Measurements from ENCODE around the gene CHCHD6.

Gene CHCHD6

GRCh38 chr3:126941721-126942270 lies 237.8 kb downstream of the CHCHD6 start:
- DNase-seq: no peak
- no peak for ATAC-seq

- no peak for ATAC-seq
Observed at GRCh38 chr3:126944089-126944965, 240.3 kb downstream of the CHCHD6 start.

GRCh38 chr3:126945171-126945721 lies 241.2 kb downstream of the CHCHD6 start:
- DNase-seq (no peak), ATAC-seq (no peak)

More at GRCh38 chr3:126944089-126944965, 240.3 kb downstream of the CHCHD6 start:
- no peak for DNase-seq

DNA sequence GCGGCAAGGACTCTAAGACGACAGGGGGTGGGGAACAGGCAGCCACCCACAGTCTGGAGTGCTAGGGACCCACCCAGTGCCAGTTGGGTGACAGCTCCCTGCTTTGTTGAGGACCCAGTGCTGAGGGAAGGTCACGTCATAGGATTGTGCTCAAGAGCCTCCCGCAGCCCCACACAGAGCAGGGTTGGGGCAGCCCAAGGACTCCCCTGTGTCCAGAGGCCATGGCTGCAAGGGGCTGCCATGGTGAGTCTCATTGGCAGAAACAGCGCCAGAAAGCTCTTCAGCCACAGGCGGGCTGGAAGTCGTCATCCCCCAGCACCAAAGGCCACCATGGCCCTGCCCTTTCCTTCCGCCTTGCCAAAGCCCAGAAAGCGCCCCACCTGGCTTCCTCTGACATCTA lies 241.9 kb downstream of the CHCHD6 start:
- DNase-seq: no peak
- no peak for ATAC-seq

- DNase-seq (no peak), ATAC-seq (no peak)
Observed at GRCh38 chr3:126946405-126946804, 242.4 kb downstream of the CHCHD6 start.

- DNase-seq: no peak
- ATAC-seq: no peak
Observed at GRCh38 chr3:126947429-126947828, 243.4 kb downstream of the CHCHD6 start.

DNA sequence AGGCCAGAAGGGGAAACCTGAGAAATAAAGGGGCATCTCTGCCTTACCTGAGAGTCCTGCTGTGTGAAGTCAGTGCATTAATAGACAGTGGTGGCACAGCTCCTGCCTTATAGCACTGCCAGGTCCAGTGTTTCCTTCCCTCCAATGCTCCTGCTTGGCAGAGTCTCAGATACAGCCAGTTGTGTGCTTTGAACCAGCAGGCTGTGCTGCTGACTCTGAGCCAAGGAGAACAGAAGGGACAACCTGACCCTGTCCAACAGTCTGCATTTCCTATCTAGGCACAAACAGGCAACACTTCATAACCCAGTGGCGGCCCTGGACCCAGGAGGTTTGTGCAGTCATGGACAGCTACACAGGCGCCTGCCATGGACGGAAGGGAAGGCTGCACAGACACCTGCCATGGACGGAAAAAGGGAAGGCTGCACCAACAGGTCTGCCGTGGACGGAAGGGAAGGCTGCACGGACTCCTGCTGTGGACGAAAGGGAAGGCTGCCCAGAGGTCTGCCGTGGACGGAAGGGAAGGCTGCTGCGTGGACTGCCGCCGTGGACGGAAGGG lies 245.0 kb downstream of the CHCHD6 start:
- ATAC-seq (no peak), DNase-seq (no peak)

- DNase-seq (no peak), ATAC-seq (no peak)
Observed at GRCh38 chr3:126951561-126951960, 247.5 kb downstream of the CHCHD6 start.

DNA sequence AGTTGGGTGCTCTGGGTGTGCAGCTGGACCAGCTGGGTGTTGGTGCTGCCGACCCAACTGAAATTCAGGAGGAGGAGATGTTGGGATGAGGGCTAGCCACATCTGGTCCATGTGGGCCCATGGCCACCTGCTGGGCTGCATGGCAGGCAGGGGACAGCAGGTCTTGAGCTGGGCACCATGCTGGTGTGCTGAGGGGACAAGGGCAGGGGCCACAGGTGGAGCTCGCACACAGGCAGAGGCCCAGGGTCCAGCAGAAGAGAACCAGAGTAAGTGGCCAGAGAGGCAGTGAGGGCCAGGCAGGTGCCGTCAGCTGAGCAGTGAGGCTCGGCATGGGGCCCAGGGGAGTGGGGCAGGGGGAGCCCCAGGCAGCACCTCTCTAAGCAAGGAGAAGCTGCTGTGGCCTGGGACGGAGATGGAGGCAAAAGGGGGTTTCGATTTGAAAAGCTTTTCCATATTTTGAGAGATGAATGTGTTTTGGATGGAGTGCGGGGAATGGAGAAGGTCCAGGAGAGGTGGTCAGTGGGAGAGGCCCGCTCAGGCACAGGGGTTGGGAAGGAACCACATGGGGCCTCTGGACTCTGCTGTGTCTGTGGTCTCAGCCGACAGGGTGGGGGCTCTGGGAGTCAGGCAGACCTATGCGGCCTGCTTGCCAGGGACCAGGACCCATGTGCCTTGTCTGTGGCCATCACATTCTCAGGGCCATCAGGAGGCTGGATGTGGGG lies 248.4 kb downstream of the CHCHD6 start:
- no peak for DNase-seq
- no peak for ATAC-seq

- DNase-seq (no peak), ATAC-seq (no peak)
Observed at GRCh38 chr3:126952983-126953660, 249.1 kb downstream of the CHCHD6 start.

GRCh38 chr3:126954141-126954842 lies 250.3 kb downstream of the CHCHD6 start:
- peak; percentile 65 for ATAC-seq
- no peak for DNase-seq

DNA sequence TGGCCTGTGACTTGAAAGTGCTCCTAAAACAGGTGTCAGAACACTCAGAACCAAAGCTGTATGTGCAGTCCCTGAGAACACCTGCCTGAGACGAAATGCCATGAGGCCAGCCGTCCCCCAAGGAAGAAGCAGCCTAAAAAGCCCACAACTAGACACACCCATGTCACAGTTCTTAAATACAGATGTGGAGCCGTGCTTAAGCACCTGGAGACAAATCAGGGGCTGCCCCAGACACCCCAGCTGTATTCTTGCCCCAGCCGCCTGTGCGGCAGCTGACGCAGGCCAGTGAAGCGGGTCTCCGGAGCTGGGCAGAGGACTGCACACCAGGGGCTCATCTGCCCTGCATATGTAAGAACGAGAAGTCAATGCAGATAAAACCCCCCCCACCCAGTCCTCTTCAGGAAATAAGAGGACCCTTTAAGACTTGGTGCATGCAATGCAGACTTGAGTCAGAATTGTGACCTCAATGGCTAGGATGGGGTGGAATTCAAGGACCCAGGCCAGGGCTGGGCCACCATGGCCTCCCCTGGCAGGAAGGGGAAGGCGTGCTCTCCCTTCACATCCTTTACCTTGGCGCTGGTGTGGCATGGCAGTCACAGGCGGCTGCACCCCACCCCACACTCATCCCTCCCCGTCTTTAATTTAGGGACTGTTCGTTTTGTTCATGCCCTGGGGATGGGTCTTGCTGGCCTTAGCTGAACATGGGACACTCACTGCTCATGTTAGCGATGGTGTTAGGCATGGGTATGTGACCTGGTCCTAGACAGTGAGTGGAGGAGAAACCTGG lies 251.2 kb downstream of the CHCHD6 start:
- no peak for ATAC-seq

GRCh38 chr3:126956361-126956760 lies 252.3 kb downstream of the CHCHD6 start:
- ATAC-seq: no peak
- DNase-seq: no peak

More for the DNA sequence above, 251.2 kb downstream of the CHCHD6 start:
- no peak for DNase-seq

- ATAC-seq: no peak
Observed at GRCh38 chr3:126956866-126957650, 253.0 kb downstream of the CHCHD6 start.

GRCh38 chr3:126957776-126958637 lies 254.0 kb downstream of the CHCHD6 start:
- DNase-seq: no peak
- no peak for ATAC-seq

More at GRCh38 chr3:126956866-126957650, 253.0 kb downstream of the CHCHD6 start:
- DNase-seq: no peak

DNA sequence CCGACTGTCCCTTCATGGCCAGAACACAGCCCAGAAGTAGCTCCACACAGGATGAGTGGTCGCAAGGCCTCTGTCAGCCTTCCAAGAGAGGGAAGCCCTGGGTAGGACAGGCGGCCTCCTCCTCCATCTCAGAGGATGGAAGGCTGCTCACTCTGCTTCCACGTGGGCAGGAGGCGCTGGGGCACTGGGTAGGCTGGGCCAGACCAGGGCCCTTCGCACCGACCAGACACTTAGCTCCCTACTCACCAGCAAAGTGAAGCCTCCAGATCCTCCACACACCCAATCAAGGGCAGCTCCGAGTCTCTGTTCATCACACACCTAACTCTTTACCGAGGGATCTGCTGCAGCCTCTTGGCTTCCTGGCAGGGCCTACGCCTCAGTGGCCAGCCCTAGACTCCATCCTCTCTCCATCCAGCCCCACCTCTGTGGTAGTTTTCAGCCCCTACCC lies 254.6 kb downstream of the CHCHD6 start:
- no peak for ATAC-seq

GRCh38 chr3:126959136-126959920 lies 255.3 kb downstream of the CHCHD6 start:
- DNase-seq (no peak), ATAC-seq (no peak)

More for the DNA sequence above, 254.6 kb downstream of the CHCHD6 start:
- no peak for DNase-seq
